NCI-H510A treated with DMSO at 0.1 percent for 48 hours (cell line): ENCODE data around the gene TRIM66.
"Not testable (repeated sequence)": the region's sequence is repeated elsewhere in the genome, so short reads cannot be mapped to it uniquely, and the experiment has no call there.

Experiments used
- DNase-seq: peaks from one replicate; lab custom pipeline; 2025; lab: John Stamatoyannopoulos, UW

The TRIM66 gene

GRCh38 chr11:8690374-8691342 lies 8.2 kb upstream of the TRIM66 start:
- DNase-seq: no peak

GRCh38 chr11:8689726-8690255 lies 7.3 kb upstream of the TRIM66 start:
- no peak for DNase-seq

- DNase-seq: peak; percentile 78
Measured at GRCh38 chr11:8688414-8689362, 6.2 kb upstream of the TRIM66 start.

- DNase-seq: no peak
Measured at GRCh38 chr11:8686325-8686724, 3.9 kb upstream of the TRIM66 start.

GRCh38 chr11:8685820-8686219 lies 3.4 kb upstream of the TRIM66 start:
- no peak for DNase-seq

GRCh38 chr11:8685306-8685705 lies 2.8 kb upstream of the TRIM66 start:
- DNase-seq: no peak

- DNase-seq: no peak
Measured at GRCh38 chr11:8684600-8685290, 2.3 kb upstream of the TRIM66 start.

GRCh38 chr11:8683115-8683807 lies 796 bp upstream of the TRIM66 start:
- no peak for DNase-seq

- DNase-seq: no peak
Measured at GRCh38 chr11:8681837-8682302, 595 bp downstream of the TRIM66 start.

GRCh38 chr11:8679006-8679405 lies 3.5 kb downstream of the TRIM66 start:
- DNase-seq: no peak

GRCh38 chr11:8676458-8676857 lies 6.0 kb downstream of the TRIM66 start:
- no peak for DNase-seq

- DNase-seq: no peak
Measured at GRCh38 chr11:8674859-8675258, 7.6 kb downstream of the TRIM66 start.

- no peak for DNase-seq
Measured at GRCh38 chr11:8672346-8672745, 10.1 kb downstream of the TRIM66 start.

GRCh38 chr11:8671651-8672062 lies 10.8 kb downstream of the TRIM66 start:
- DNase-seq: no peak

- no peak for DNase-seq
Measured at GRCh38 chr11:8671193-8671612, 11.3 kb downstream of the TRIM66 start.

GRCh38 chr11:8670081-8670480 lies 12.4 kb downstream of the TRIM66 start:
- not testable (repeated sequence) for DNase-seq

GRCh38 chr11:8665222-8665621 lies 17.2 kb downstream of the TRIM66 start:
- DNase-seq: no peak

GRCh38 chr11:8661001-8661795 lies 21.3 kb downstream of the TRIM66 start:
- DNase-seq: no peak

GRCh38 chr11:8658321-8659057 lies 24.0 kb downstream of the TRIM66 start:
- DNase-seq: peak; percentile 51
